ENCODE data around the gene IGLON5.

The IGLON5 gene

GRCh38 chr19:51311351-51312257 is at the start of gene IGLON5:
TSS of gene IGLON5 (plus strand) at chr19:51311644. CDS start at chr19:51311848, 204 bp downstream.
- no peak for DNase-seq (ENCODE audit: low read depth in 2 of 2)

DNA sequence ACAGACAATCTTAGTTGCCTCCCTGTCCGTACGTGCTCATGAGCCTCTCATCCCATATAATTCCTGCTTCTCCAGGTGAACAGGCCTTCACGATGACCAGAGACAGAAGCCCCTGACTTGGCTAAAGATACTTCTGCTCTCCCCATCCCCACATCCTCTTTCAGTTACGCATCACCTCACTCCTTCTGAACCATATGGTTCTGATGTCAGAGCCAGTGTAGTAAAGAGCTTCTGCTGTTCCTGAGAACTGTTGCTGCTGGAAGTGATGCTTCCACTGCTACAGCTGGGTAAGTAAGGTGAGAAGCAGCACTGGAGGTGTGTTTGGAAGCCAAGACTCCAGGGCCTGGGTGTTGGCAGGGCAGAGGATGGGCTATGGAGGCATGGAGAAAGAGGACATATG is 47.6 kb upstream of the IGLON5 start:
- no peak for DNase-seq (ENCODE audit: low read depth in 2 of 2)

DNA sequence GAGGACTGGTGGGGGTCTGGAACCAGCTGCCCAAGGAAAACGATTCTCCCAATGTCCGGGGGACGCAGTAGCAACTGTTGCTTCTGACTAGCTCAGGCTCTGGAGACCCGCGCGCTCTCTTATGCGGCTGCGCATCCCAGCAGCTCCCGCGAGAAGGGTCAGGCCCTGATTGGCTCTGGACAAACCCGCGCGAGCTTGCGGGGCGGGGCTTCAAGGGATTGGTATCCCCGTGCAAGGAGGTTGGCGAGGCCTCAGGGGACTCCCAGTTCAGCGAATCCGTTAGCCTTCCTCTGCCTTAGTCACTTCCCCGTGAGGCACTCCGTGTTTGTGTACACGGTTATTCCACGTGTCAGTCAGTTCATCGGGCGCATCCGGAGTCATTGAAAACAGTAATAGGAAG is 40.4 kb upstream of the IGLON5 start:
- DNase-seq (ENCODE audit: low read depth in 2 of 2): no peak

GRCh38 chr19:51272183-51272810 is 39.1 kb upstream of the IGLON5 start:
- peak in 1 of 2 donors; percentile 30 for DNase-seq (ENCODE audit: low read depth in 2 of 2)

GRCh38 chr19:51274049-51274770 is 37.2 kb upstream of the IGLON5 start:
- no peak for DNase-seq (ENCODE audit: low read depth in 2 of 2)

DNA sequence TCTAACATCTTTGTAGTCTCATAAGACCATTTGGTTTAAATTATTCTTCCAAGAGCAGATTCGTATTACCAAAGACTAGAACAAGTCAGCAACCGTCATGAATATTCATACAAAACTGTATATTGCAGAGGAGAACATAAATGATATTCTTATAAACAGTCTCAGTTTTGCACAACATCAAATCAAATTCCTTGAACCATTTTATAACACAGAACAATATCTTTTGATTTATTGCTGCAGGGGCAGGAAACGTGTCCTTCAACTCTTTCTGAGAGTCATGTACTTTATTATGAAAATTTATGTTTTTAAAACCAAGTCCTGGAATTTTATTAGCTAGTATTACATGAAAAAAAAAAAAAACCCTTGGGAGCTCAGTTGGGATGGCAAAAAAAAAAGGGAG is 34.3 kb upstream of the IGLON5 start:
- DNase-seq (ENCODE audit: low read depth in 2 of 2): no peak

DNA sequence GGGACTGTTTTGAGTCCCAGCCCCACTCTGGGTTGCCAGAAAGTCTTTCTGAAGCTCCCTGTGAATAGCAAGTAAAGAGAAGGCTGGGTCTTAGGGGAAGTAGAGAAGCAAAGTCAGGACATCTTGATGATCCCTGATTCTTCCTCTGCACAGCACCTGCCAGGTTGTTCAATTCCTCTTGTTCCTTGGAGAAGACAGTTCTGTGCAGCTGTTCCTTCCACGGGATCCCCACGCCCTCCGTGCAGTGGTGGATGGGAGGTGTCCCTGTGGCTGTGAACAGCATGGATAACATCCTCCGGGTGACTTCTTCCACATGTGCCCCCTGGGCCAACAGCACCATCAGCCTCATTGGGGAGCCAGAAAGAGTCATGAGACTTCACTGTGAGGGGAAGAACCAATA is 29.1 kb upstream of the IGLON5 start:
- DNase-seq (ENCODE audit: low read depth in 2 of 2): no peak

DNA sequence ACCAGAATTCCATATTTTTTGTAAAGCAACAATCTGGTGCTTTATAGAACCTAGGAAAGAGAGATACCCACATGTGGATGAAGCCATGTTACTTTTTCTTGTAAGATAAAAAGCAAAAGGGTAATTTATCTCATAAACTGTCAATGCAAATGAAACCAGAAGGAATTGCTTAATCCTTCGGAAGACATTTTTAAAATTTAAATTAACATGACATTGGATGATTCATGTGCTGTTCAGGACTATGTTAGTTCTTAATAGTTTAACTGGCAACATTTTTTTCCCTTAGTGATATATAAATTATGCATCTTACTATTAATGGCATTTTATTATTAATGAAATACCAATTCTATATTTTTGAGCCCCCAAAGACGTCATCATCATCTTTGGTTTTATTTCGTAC is 25.8 kb upstream of the IGLON5 start:
- no peak for DNase-seq (ENCODE audit: low read depth in 2 of 2)

- DNase-seq (ENCODE audit: low read depth in 2 of 2): no peak
Measured at GRCh38 chr19:51289635-51290034, 21.8 kb upstream of the IGLON5 start.

DNA sequence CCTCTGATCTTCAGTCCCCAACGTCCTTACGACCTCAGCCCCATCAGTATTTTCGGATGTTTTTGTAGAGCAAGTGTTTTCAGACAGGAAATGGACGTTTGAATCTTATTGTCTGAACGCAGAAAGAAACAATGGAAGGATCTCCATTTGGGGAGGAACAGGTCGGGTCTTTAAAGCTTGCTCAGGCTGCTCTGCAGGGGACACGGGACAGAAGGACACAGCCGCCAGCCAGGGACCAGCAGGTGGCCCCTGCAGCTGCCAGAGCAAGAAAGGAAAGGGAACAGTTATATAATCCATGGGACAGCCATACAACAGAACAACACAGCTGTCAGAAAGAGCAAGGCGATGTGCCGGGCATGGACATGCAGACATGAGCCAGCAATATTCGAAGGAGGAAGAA is 18.5 kb upstream of the IGLON5 start:
- no peak for DNase-seq (ENCODE audit: low read depth in 2 of 2)

GRCh38 chr19:51293571-51294210 is 17.8 kb upstream of the IGLON5 start:
- DNase-seq (ENCODE audit: low read depth in 2 of 2): no peak

- no peak for DNase-seq (ENCODE audit: low read depth in 2 of 2)
Measured at GRCh38 chr19:51294211-51294976, 17.1 kb upstream of the IGLON5 start.

- DNase-seq (ENCODE audit: low read depth in 2 of 2): no peak
Measured at GRCh38 chr19:51294977-51295375, 16.5 kb upstream of the IGLON5 start.

- DNase-seq (ENCODE audit: low read depth in 2 of 2): no peak
Measured at GRCh38 chr19:51295382-51296126, 15.9 kb upstream of the IGLON5 start.

GRCh38 chr19:51296336-51297093 is 14.9 kb upstream of the IGLON5 start:
- DNase-seq (ENCODE audit: low read depth in 2 of 2): no peak

DNA sequence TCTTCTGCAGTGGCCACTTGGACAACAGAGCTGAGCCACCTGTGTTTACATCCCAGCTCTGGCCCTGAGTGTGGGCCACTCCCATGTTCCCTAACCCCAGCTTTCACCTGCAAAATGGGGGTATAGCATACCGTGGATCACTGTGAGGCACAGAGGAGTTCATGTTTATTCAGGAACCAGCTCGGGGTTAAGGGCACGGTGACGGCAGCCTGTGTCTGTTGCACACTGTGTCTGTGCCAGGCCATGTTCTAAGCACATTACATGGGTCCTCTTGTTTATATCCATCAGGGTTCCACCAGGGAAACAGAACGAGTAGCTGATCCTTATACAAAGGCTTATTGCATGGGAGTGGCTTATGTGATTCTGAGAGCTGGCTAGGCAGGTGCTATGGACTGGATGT is 14.0 kb upstream of the IGLON5 start:
- no peak for DNase-seq (ENCODE audit: low read depth in 2 of 2)

- DNase-seq (ENCODE audit: low read depth in 2 of 2): no peak
Measured at GRCh38 chr19:51301266-51301665, 10.2 kb upstream of the IGLON5 start.

DNA sequence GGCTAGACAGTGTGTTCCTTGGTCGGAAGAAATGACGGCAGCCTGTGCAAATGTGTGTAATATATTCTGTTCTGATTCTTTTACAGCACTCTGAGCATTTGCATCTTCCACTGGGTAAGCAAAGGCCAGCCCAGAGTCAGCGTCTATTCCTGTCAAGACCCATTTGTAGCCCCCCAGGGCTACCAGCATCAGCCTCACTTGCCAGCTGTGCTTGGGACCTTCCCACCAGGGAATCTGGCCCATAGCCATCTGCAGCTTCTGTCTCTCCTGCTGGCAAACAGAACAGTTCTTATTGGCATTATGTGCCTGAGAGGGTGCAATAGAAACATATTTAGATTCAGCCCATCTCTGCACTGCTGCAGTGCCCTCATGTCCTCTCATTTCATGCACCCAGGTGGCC is 6.0 kb upstream of the IGLON5 start:
- no peak for DNase-seq (ENCODE audit: low read depth in 2 of 2)

DNA sequence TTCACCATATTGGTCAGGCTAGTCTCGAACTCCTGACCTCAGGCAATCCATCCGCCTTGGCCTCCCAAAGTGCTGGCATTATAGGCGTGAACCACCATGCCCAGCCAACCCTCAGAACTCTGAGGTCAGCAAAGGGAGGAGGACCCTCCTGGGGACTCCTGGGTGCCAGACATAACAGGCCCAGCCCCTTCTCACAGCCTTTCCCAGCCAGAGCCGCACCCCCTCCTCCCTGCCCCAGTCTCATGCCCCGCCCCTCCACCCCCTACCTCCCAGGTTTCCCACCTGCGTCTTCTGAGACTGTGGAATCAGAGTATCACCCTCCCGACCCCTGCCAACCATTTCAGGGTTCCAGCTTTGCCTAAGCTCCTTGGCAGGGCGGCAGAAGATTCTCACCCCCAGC is 5.2 kb downstream of the IGLON5 start:
- no peak for DNase-seq (ENCODE audit: low read depth in 2 of 2)

GRCh38 chr19:51317376-51317775 is 5.9 kb downstream of the IGLON5 start:
- no peak for DNase-seq (ENCODE audit: low read depth in 2 of 2)

Data from stimulated activated CD8-positive, alpha-beta memory T cell treated with anti-CD3 and anti-CD28 coated beads, Interleukin-7, amount 100 ng/mL, for 4 hours (primary cell).